K562 (cell line): Measurements from ENCODE around the gene KDM4C. TPM values are rescaled to one million over a fixed set of nuclear protein-coding genes. Genes with fewer than 3 reads are reported as not detected.
"Not testable (repeated sequence)": the region's sequence is repeated elsewhere in the genome, so short reads cannot be mapped to it uniquely, and the experiment has no call there.

Experiments
- ATAC-seq: fragments of 200-7000 bp; cut with Tn5 transposase; 3 replicates; pipeline ENCODE4 v1.9.1; 2020; ENCODE audit warnings: moderate library complexity
- BruUV-seq: library from RNA; stranded (reverse); fragments of 400-500 nt; replicated peaks from 2 replicates; lab custom pipeline; 2021; lab: Mats Ljungman, UMichigan
- CTCF ChIA-PET: fragments of 300-600 bp; formaldehyde crosslinking; extraction: SDS; loops from one replicate; lab custom pipeline; 2021; ENCODE audit warnings: low intra/inter-chr PET ratio; lab: Yijun Ruan, JAX
- POLR2A ChIA-PET: fragments of 300-600, 350-650 bp; sonication (Branson Sonifier 250); formaldehyde crosslinking; extraction: SDS; loops from one replicate; lab custom pipeline; 2021; ENCODE audit warnings: antibody characterized with exemption, inconsistent platforms; lab: Yijun Ruan, JAX
- DNase-seq, 4 experiments: peaks; one replicate each; pipeline versions ENCODE4 v3.0.0 to v3.0.0-alpha.2; 2011 to 2018; ENCODE audit warnings: low spot score in 3 of 4, mixed read lengths in 3 of 4; ENCODE audit errors: extremely low read depth in 1 of 4
- FAIRE-seq: peaks from 2 replicates; lab custom pipeline; 2011; peaks lifted over from hg19 to GRCh38; lab: Jason Lieb, UNC
- H2AFZ ChIP-seq: 2 replicates; pipeline ENCODE4 v1.6.0; 2011; ENCODE audit warnings: low read depth, low read length, control low read depth, inconsistent platforms
- H3K27ac ChIP-seq: fragments of 200-600 bp; 3 replicates; pipeline ENCODE4 v1.8.0; 2011; ENCODE audit warnings: low read depth, mild to moderate bottlenecking, control low read depth, inconsistent platforms, low read length, moderate library complexity, mixed read lengths; ENCODE audit errors: extremely low read depth
- H3K27me3 ChIP-seq, 2 experiments: fragments of 300-600 bp in 1 of 2; 2 replicates in 1 of 2; 3 replicates in 1 of 2; pipeline versions ENCODE4 v1.6.0 to v1.8.0; 2011; ENCODE audit warnings: inconsistent platforms in 2 of 2, low read length in 2 of 2, mild to moderate bottlenecking in 1 of 2, mixed read lengths in 1 of 2, moderate library complexity in 1 of 2; ENCODE audit not compliant: control insufficient read depth in 2 of 2, insufficient read depth in 2 of 2
- H3K36me3 ChIP-seq: fragments of 300-600 bp; 3 replicates; pipeline ENCODE4 v1.8.0; 2011; ENCODE audit warnings: mild to moderate bottlenecking, low read length, inconsistent platforms; ENCODE audit not compliant: control insufficient read depth, insufficient read depth
- H3K4me1 ChIP-seq, 2 experiments: fragments of 200-600 bp in 1 of 2; replicated peaks in 1 of 2; 2 replicates in 1 of 2; 3 replicates in 1 of 2; pipeline versions ENCODE4 v1.5.1 to v1.8.0; 2011; ENCODE audit warnings: inconsistent platforms in 2 of 2, low read length in 2 of 2, mild to moderate bottlenecking in 1 of 2, mixed read lengths in 1 of 2, moderate library complexity in 1 of 2; ENCODE audit not compliant: control insufficient read depth in 2 of 2, insufficient read depth in 2 of 2
- H3K4me2 ChIP-seq: 2 replicates; pipeline ENCODE4 v1.6.1; 2011; ENCODE audit warnings: low read length, control low read depth, inconsistent platforms, mixed read lengths; ENCODE audit not compliant: insufficient read depth
- H3K4me3 ChIP-seq: fragments of 200-600 bp; sonication (generic), shearing (Covaris generic); 2 replicates; pipeline ENCODE4 v1.5.1; 2016; ENCODE audit warnings: control low read depth, inconsistent platforms
- H3K79me2 ChIP-seq: fragments of 200-600 bp; 3 replicates; pipeline ENCODE4 v1.8.0; 2011; ENCODE audit warnings: low read length, inconsistent platforms; ENCODE audit not compliant: control insufficient read depth, insufficient read depth
- H3K9ac ChIP-seq, 2 experiments: 2 replicates each; pipeline versions ENCODE4 v1.6.0 to v1.6.1; 2011; ENCODE audit warnings: low read depth in 2 of 2, low read length in 2 of 2, control low read depth in 1 of 2, inconsistent platforms in 1 of 2, mild to moderate bottlenecking in 1 of 2, mixed read lengths in 1 of 2; ENCODE audit not compliant: insufficient read depth in 1 of 2
- H3K9me1 ChIP-seq: one replicate; pipeline ENCODE4 v1.6.0; 2011; ENCODE audit warnings: inconsistent platforms, mild to moderate bottlenecking, low read length, moderate library complexity; ENCODE audit not compliant: control insufficient read depth, insufficient read depth
- H3K9me3 ChIP-seq: replicated peaks from 2 replicates; pipeline ENCODE4 v1.5.1; 2011; ENCODE audit warnings: low read depth, low read length, inconsistent platforms; ENCODE audit not compliant: control insufficient read depth, insufficient read depth
- H4K20me1 ChIP-seq: replicated peaks from 2 replicates; pipeline ENCODE4 v1.6.1; 2011; ENCODE audit warnings: low read length, inconsistent platforms, mixed read lengths; ENCODE audit not compliant: control insufficient read depth, insufficient read depth
- BCOR ChIP-seq: fragments of 450-650 bp; IDR thresholded peaks from 2 replicates; pipeline ENCODE4 v1.6.1; 2016
- CSDE1 ChIP-seq, 2 experiments: fragments of 450-650 bp; IDR thresholded peaks; 2 replicates each; pipeline ENCODE4 v1.6.1; 2016; ENCODE audit warnings: mild to moderate bottlenecking in 1 of 2
- POLR2G ChIP-seq: fragments of 200-400 bp; formaldehyde crosslinking; IDR thresholded peaks from 2 replicates; pipeline ENCODE4 v1.6.1; 2017; ENCODE audit warnings: low read depth, mild to moderate bottlenecking, antibody characterized with exemption, low read length, moderate library complexity
- SUPT5H ChIP-seq: fragments of 450-650 bp; IDR thresholded peaks from 2 replicates; pipeline ENCODE4 v1.6.1; 2016
- U2AF2 ChIP-seq: fragments of 200-400 bp; formaldehyde crosslinking; optimal IDR thresholded peaks from 2 replicates; pipeline ENCODE3; 2017; ENCODE audit warnings: low read depth, mild to moderate bottlenecking, low read length
- ZFP30 ChIP-seq: fragments of 250-450 bp; sonication (Bioruptor Pico); IDR thresholded peaks from 2 replicates; pipeline ENCODE4 v1.8.0; 2022; ENCODE audit warnings: moderate library complexity, mild to moderate bottlenecking, inconsistent platforms, borderline replicate concordance
- ZNF165 ChIP-seq: fragments of 250-450 bp; sonication (Bioruptor Pico); IDR thresholded peaks from 2 replicates; pipeline ENCODE4 v1.4.0; 2020; ENCODE audit warnings: borderline replicate concordance
- ZNF583 ChIP-seq: fragments of 250-450 bp; sonication (Bioruptor Pico); IDR thresholded peaks from 2 replicates; pipeline ENCODE4 v1.4.0; 2020
- ZNF79 ChIP-seq: fragments of 250-450 bp; sonication (Bioruptor Pico); IDR thresholded peaks from 2 replicates; pipeline ENCODE4 v1.4.0; 2020; ENCODE audit warnings: low read depth, mild to moderate bottlenecking, moderate library complexity
- WGBS: fragments of 100-300 bp; shearing (Covaris generic); methylation state at CpG from one replicate; pipeline ENCODE4 v1.1.6; 2016; ENCODE audit warnings: low coverage, mixed read lengths; ENCODE audit not compliant: insufficient coverage; ENCODE audit errors: missing lambda C conversion rate; 5-methylcytosine and 5-hydroxymethylcytosine counted together
- in situ Hi-C: fragments of 300-500 bp; cut with MboI; formaldehyde crosslinking; loops from 4 replicates; pipeline ENCODE4 v1.15.0; 2018; ENCODE audit warnings: inconsistent platforms, mixed read lengths
- intact Hi-C: fragments of 100-400 bp; cut with micrococcal nuclease; formaldehyde crosslinking; loops from 2 replicates; pipeline ENCODE4 v1.14.2; 2022
- polyA plus RNA-seq, 8 experiments: library from polyadenylated mRNA; depleted of rRNA in 4 of 8; stranded (reverse) in 5 of 8; unstranded in 3 of 8; fragments of >200 nt; fragmentation: Nextera tagmentation in 2 of 8; fragmentation: Illumina TruSeq in 1 of 8; extraction: Ambion mirVana in 2 of 8; extraction: Trizol in 1 of 8; gene quantifications; 2 replicates each; pipeline versions ENCODE4 v1.2.1 to v1.2.3, GENCODE V29; 2011 to 2014; ENCODE audit warnings: inconsistent platforms in 1 of 8, missing spikeins in 1 of 8
- total RNA-seq, 7 experiments: library from RNA; depleted of rRNA in 6 of 7; stranded (reverse); fragments of >200 nt in 6 of 7; fragmentation: Illumina TruSeq in 2 of 7; extraction: Trizol in 2 of 7; gene quantifications; 2 replicates each; pipeline versions ENCODE4 v1.2.1 to v1.2.3, GENCODE V29; 2011 to 2021; ENCODE audit warnings: low replicate concordance in 1 of 7

The KDM4C gene
- total and polyA plus RNA-seq, 9 of the 15 experiments (the other 6 are each of a cell fraction or from before 2014, with no cell fraction given) = 5.4 to 17.0 (median 12.6) TPM

- ChIA-PET POLR2A (interaction anchor here (0.6 kb wide), 1 partner anchor 14 kb away, joined by 3 read pairs; no protein-coding TSS in a partner anchor), CTCF (no interaction called here)
- Histone ChIP-seq H3K4me3 (no peak overlapping the region), H3K36me3 (no peaks in the 10 kb centered on the region), H3K79me2 (no peaks in the 10 kb centered on the region; the same call in 2 of the 3 replicates), H3K9ac (no peak overlapping the region), H2AFZ (no peak overlapping the region), H3K9me3 (no peaks in the 10 kb centered on the region), H3K27me3 (no peaks in the 10 kb centered on the region), H4K20me1 (no peaks in the 10 kb centered on the region), H3K9me1 (no peaks in the 10 kb centered on the region), H3K4me1 (no peaks in the 10 kb centered on the region), H3K4me2 (no peak overlapping the region), H3K27ac (no peak overlapping the region)
- in situ Hi-C loops = no loop called here
- DNase-seq (no peak), FAIRE-seq (no peak), ATAC-seq (no peak)
- intact Hi-C loops = no loop called here
- TF ChIP-seq ZFP30 (CRISPR knock-in tag) = no peak
- TF ChIP-seq CSDE1 (IDR thresholded peaks at IDR 0.05) = no peak
- no peak for TF ChIP-seq BCOR
- TF ChIP-seq U2AF2 = no peak
- TF ChIP-seq ZNF165 (CRISPR knock-in tag) = no peak
- TF ChIP-seq POLR2G = no peak
- no peak for TF ChIP-seq ZNF583 (CRISPR knock-in tag)
- no peak for TF ChIP-seq ZNF79 (CRISPR knock-in tag)
- TF ChIP-seq SUPT5H = no peak
- BruUV-seq = no TSS peak
- 80% methylated on average over 1 of the region's 1 CpG for WGBS
These were observed 47.8 kb downstream of the KDM4C start for GRCh38 chr9:6805532-6805931.

GRCh38 chr9:6806318-6806717 lies 48.5 kb downstream of the KDM4C start:
- intact Hi-C loops, FAIRE-seq, H3K27me3 ChIP-seq, ATAC-seq, H3K4me1 ChIP-seq, H3K79me2 ChIP-seq, H4K20me1 ChIP-seq, DNase-seq, in situ Hi-C loops, H3K9me1 ChIP-seq, POLR2A ChIA-PET, BruUV-seq, H3K27ac ChIP-seq, CTCF ChIA-PET, H3K9ac ChIP-seq, H3K9me3 ChIP-seq, H3K4me2 ChIP-seq, H3K4me3 ChIP-seq, H3K36me3 ChIP-seq, H2AFZ ChIP-seq: not testable (repeated sequence)
- 80% methylated on average over 1 of the region's 6 CpGs for WGBS

GRCh38 chr9:6807669-6808068 lies 49.9 kb downstream of the KDM4C start:
- H3K9me1 ChIP-seq, CTCF ChIA-PET, H3K79me2 ChIP-seq, POLR2A ChIA-PET, H3K9me3 ChIP-seq, H3K36me3 ChIP-seq, FAIRE-seq, H3K27me3 ChIP-seq, DNase-seq, H3K9ac ChIP-seq, H4K20me1 ChIP-seq, H3K4me3 ChIP-seq, ATAC-seq, H3K4me1 ChIP-seq, in situ Hi-C loops, H3K27ac ChIP-seq, intact Hi-C loops, H3K4me2 ChIP-seq, H2AFZ ChIP-seq, BruUV-seq: not testable (repeated sequence)
- no CpG with 5 or more reads among the region's 30 CpGs for WGBS
